Raji (cell line): Measurements from ENCODE around the gene TUSC7.

Source experiments
- POLR2A ChIP-seq: IDR thresholded peaks from 2 replicates; pipeline ENCODE4 v1.6.1; 2011; ENCODE audit warnings: low read depth, low read length, control low read depth; ENCODE audit not compliant: insufficient read depth

Gene TUSC7

DNA sequence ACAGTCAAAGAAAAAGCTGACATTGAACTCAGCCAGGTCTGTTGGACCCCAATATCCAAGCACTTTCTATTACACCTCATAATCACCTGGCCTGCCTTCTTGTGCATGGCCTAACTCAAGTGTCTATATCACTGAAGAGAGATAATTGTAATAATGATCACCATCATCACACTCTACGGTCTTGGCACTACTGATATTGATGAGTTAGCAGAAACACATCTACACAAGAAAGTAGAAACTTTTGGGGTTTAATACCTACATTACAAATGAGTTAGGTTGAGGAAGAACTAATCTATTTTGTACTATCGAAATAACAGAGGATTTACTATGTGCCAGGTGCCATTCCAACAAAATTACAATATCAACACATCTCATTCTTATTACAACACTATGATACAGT, 30.7 kb downstream of the TUSC7 start:
- TF ChIP-seq POLR2A = no peak

GRCh38 chr3:116741467-116741866, 31.9 kb downstream of the TUSC7 start:
- no peak for TF ChIP-seq POLR2A

GRCh38 chr3:116743062-116743461, 33.5 kb downstream of the TUSC7 start:
- no peak for TF ChIP-seq POLR2A

DNA sequence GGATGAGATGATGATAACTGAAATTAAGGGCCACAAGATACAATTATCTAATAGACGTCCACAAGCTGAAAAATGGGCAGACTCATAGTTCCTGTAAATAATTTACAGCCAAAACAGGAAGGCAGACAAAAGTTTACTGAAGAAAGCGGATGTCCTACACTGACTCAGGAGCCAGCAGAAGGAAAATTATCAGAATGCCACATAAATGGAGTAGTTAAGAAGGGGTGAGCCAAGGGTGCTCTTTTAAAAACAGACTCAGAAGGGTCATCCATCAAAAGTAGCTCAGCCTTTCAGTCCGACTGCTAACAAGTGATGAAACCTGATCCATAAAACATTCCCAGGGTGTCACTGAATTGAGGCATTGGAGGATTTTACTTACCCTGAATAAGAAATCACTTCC, 39.8 kb downstream of the TUSC7 start:
- TF ChIP-seq POLR2A = no peak

DNA sequence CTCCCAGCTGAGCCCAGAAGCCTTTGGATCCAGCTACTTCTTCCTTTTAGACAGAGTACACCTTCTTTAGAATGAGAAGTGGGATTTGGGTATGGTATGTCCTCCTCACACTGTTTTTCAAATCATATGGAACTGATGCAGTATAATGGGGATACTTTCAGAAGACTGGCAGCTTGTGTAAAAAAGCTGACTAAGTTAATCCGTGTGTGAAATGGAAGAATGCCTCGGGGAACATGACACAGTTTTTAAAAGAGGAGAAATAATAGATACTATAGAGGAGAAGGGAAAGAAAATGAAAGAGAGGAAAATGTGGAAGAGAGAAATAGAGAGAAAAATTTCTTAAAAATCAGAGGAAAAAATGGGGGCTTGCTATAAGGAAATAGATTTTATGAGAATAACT, 47.7 kb downstream of the TUSC7 start:
- TF ChIP-seq POLR2A = no peak

GRCh38 chr3:116759316-116759715, 49.7 kb downstream of the TUSC7 start:
- TF ChIP-seq POLR2A = no peak
